Measurements from ENCODE around the gene HECTD4.
A peak's percentile ranks its signal among the peaks of the same experiment; 100 is the strongest.

The HECTD4 gene

DNA sequence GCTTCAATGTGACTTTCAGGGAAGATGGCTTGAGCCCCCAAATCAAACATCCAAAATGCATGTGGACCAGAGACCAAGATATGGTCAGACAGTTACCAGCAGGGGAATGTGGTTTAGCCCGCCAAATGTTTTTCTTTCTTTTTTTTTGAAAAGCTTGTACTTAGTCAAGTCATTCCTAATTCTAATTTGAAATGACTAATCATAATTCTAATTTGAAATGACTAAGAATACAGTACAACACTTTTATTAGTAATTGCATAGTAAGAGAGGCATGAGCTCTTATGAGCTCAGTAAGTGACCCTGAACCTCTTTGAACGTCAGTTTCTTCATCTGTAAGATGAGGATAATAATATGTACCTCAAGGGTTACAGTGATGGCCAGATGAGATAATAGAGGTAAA, 72.4 kb downstream of the HECTD4 start:
- Mint-ChIP-seq H3K36me3 (ENCODE audit: low read depth) (peaks cover 28% of the 10 kb centered on the region), H3K27me3 (ENCODE audit: low read depth, poor library complexity) (no peaks in the 10 kb centered on the region), H3K4me1 (peaks cover 14% of the 10 kb centered on the region), H3K9me3 (no peaks in the 10 kb centered on the region), H3K4me3 (no peak overlapping the region), H3K27ac (no peak overlapping the region)
- TF ChIP-seq, protein P1, sequence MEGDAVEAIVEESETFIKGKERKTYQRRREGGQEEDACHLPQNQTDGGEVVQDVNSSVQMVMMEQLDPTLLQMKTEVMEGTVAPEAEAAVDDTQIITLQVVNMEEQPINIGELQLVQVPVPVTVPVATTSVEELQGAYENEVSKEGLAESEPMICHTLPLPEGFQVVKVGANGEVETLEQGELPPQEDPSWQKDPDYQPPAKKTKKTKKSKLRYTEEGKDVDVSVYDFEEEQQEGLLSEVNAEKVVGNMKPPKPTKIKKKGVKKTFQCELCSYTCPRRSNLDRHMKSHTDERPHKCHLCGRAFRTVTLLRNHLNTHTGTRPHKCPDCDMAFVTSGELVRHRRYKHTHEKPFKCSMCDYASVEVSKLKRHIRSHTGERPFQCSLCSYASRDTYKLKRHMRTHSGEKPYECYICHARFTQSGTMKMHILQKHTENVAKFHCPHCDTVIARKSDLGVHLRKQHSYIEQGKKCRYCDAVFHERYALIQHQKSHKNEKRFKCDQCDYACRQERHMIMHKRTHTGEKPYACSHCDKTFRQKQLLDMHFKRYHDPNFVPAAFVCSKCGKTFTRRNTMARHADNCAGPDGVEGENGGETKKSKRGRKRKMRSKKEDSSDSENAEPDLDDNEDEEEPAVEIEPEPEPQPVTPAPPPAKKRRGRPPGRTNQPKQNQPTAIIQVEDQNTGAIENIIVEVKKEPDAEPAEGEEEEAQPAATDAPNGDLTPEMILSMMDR (IDR thresholded peaks at IDR 0.05), result no peak
- DNase-seq, result no peak

DNA sequence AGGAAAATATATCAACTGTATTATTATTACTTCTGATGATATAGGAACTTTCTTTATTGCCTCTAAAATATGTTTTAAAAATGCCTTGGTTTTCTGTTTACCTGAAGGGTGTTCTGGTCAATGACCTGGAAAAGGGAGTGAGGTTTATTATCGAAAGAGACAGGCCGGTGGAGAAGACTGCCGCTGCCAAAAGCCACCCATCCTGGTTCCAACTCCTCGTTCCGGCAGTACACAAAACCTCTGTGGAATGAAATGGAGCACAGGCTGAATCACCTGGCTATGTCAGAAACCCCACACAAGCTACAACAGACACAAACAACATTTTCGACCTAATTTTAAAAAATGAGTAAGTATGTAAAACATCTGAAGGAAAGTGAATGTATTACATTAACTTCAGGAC, 73.6 kb downstream of the HECTD4 start:
- no peak overlapping the region for H3K4me3 Mint-ChIP-seq
- H3K27me3 Mint-ChIP-seq (ENCODE audit: low read depth, poor library complexity), result no peaks in the 10 kb centered on the region

DNA sequence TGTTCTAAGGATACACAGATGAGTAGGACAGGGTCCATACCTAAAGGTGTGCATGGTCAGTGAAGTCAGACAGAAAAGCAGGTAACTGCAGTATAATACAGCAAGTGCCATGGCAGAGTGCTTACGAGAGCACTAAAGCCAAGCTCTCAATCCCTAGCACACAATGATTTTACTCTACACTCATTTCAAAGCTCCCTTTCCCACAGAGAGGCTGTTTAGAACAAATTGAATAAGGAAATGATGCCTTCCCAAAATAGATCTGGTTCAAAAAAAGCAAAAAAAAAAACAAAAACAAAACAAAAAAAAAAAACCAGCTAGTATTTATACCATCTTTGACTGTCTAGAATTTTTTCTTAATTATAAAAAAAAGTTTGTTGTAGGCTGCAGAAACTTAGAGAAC, 74.1 kb downstream of the HECTD4 start:
- H3K27ac Mint-ChIP-seq, result no peak overlapping the region
- no peaks in the 10 kb centered on the region for H3K9me3 Mint-ChIP-seq
- H3K4me3 Mint-ChIP-seq, result no peak overlapping the region
- TF ChIP-seq, protein P1 (IDR thresholded peaks at IDR 0.05), result no peak
- peaks cover 40% of the 10 kb centered on the region for H3K36me3 Mint-ChIP-seq (ENCODE audit: low read depth)
- H3K4me1 Mint-ChIP-seq, result peaks cover 14% of the 10 kb centered on the region
- DNase-seq, result no peak
- H3K27me3 Mint-ChIP-seq (ENCODE audit: low read depth, poor library complexity), result no peaks in the 10 kb centered on the region

More for the DNA sequence above, 73.6 kb downstream of the HECTD4 start:
- no peaks in the 10 kb centered on the region for H3K9me3 Mint-ChIP-seq
- peak overlapping the region; percentile 44 for H3K27ac Mint-ChIP-seq
- TF ChIP-seq, protein P1 (IDR thresholded peaks at IDR 0.05), result no peak
- peaks cover 35% of the 10 kb centered on the region for H3K36me3 Mint-ChIP-seq (ENCODE audit: low read depth)
- DNase-seq, result no peak
- H3K4me1 Mint-ChIP-seq, result peaks cover 14% of the 10 kb centered on the region

DNA sequence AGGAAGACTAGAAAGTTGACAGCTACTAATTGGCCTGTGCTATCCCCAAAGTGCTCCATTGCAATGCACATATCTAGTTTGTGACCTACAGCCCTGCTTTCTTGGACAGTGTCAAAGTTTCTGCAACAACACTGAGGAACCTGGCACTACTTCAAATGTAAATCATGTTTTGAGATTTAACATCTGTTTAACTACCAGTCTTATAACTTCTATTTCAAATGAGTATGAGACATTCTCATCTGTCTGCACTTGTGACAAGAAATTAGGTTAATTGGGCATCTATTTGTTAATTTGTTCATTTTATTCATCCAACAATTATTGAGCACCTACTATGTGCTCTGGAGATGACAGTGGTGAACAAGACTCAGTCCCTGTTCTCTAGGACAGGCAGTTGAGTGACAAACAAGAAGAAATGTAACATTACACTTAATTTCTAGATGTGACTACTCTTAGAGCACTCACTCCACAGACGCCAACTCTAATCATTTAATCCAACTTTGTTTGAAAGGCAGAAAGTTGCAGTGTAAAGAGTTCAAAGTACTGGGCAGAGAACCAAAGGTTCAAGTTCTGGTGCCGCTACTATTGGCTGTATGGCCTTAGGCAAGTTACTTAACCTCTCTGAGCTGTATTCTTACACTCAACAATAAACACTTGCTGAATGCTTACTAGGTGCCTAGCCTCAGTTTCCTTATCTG, 74.8 kb downstream of the HECTD4 start:
- peaks cover 14% of the 10 kb centered on the region for H3K4me1 Mint-ChIP-seq
- TF ChIP-seq, protein P1 (IDR thresholded peaks at IDR 0.05), result no peak
- no peak for DNase-seq
- no peaks in the 10 kb centered on the region for H3K27me3 Mint-ChIP-seq (ENCODE audit: low read depth, poor library complexity)
- H3K36me3 Mint-ChIP-seq (ENCODE audit: low read depth), result peaks cover 41% of the 10 kb centered on the region
- no peak overlapping the region for H3K4me3 Mint-ChIP-seq
- H3K27ac Mint-ChIP-seq, result no peak overlapping the region
- no peaks in the 10 kb centered on the region for H3K9me3 Mint-ChIP-seq

DNA sequence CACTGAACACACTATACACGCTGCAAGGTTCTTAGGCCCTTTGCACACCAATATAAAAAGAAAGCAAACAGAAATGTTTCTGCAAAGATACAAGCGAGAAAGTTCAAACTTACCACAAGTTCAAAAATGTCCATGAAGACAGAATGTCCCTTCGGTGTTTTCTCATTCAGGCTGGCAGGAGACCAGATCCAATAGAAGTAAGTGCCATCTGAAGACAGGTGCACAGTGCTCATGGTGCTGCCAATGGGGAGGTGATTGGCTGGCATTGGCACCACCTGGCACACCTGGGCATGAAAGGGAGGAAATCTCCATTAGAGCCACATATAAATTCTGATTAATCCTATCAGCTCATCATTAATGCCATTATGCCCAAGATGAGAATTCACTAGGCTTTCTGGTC, 76.3 kb downstream of the HECTD4 start:
- DNase-seq, result no peak
- Mint-ChIP-seq H3K27ac (peak overlapping the region; percentile 8), H3K36me3 (ENCODE audit: low read depth) (peaks cover 36% of the 10 kb centered on the region), H3K27me3 (ENCODE audit: low read depth, poor library complexity) (no peaks in the 10 kb centered on the region), H3K9me3 (no peaks in the 10 kb centered on the region), H3K4me3 (no peak overlapping the region), H3K4me1 (peaks cover 4% of the 10 kb centered on the region)
- TF ChIP-seq, protein P1 (IDR thresholded peaks at IDR 0.05), result no peak

DNA sequence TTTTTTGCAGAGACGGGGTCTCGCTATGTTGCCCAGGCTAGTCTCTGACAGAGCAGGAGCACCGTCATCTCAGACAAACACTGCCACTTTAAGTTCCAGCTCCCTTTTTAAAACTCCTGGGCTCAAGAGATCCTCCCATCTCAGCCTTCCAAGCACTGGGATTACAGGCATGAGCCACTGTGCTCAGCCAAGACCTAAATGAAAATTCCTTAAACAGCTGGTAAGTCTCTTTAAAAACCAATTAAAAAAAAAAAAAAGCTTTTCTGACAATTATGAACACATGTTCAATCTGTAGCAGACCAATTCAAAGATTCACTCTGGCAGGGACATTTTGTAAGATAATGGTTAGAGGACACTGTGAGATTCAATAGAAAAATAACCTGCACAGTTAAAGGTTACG, 77.8 kb downstream of the HECTD4 start:
- H3K27me3 Mint-ChIP-seq (ENCODE audit: low read depth, poor library complexity), result no peaks in the 10 kb centered on the region
- DNase-seq, result no peak
- peak overlapping the region; percentile 16 for H3K27ac Mint-ChIP-seq
- H3K36me3 Mint-ChIP-seq (ENCODE audit: low read depth), result peaks cover 36% of the 10 kb centered on the region
- H3K9me3 Mint-ChIP-seq, result no peaks in the 10 kb centered on the region
- TF ChIP-seq, protein P1 (IDR thresholded peaks at IDR 0.05), result no peak
- peaks cover 4% of the 10 kb centered on the region for H3K4me1 Mint-ChIP-seq
- no peak overlapping the region for H3K4me3 Mint-ChIP-seq
